ENCODE measurements around the gene SERPINB13. TPM values are rescaled to one million over a fixed set of nuclear protein-coding genes. Genes with fewer than 3 reads are reported as not detected.

The SERPINB13 gene, protein sequence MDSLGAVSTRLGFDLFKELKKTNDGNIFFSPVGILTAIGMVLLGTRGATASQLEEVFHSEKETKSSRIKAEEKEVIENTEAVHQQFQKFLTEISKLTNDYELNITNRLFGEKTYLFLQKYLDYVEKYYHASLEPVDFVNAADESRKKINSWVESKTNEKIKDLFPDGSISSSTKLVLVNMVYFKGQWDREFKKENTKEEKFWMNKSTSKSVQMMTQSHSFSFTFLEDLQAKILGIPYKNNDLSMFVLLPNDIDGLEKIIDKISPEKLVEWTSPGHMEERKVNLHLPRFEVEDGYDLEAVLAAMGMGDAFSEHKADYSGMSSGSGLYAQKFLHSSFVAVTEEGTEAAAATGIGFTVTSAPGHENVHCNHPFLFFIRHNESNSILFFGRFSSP
- total RNA-seq = not detected

DNA sequence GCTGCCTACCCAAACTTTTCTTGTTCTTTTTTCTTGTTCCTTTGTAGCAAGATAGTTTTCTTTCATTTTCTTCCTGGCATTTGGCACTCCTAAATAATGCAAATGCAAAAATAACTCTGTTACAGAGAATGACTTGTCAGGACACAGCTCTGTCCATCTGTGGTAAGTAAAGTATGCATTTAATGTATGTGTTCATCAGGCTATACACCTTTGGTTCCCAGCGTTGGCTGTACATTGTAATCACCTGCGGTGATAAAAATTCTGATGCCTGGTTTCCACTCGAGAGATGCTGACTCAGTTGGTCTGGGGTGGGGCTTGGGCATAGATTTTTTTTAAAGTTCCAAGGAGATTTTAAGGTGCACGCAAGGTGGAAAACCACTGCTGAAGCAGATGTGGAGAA, at the start of gene SERPINB13:
Gene SERPINB13 (plus strand): TSS at position 378 of the 400 bp plus-strand sequence. CDS start 1,325 bp downstream, outside the sequence.
- no peaks in the 10 kb centered on the region for H3K9me3 ChIP-seq (ENCODE audit: control insufficient read depth in 3 of 3, low read length in 3 of 3)

DNA sequence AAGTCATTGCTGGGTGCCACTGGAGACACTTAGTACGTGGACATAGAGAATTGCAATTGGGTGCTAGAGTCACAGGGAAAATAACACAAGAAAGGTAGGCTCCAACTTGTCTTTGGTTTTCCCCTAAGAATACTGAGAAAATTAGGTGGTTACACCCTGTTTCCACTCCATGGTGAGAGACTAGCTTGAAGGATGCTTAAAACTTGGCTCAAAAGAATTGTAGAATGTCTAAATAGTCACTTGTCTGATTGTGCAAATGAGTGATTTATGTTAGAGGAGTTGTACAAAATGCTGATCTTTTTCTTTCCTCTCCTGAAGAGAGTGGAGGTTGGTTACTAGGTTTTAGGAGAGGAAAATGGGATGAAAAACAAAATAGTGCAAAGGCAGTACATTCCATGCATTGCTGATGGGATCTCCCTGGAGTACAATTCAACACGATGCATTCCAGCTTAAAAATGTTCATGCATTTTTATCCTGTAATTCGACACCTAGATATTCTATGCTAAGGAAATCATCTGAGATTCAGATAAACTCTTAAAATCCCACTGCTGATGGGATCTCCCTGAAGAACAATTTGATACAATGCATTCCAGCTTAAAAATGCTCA, 47.1 kb upstream of the SERPINB13 start:
- Histone ChIP-seq H3K4me3 (ENCODE audit: low read length in 3 of 3) (no peak overlapping the region), H3K27ac (ENCODE audit: low read depth, low read length) (no peak overlapping the region), H3K9me3 (ENCODE audit: control insufficient read depth in 3 of 3, low read length in 3 of 3) (no peaks in the 10 kb centered on the region), H3K9ac (ENCODE audit: low read depth in 1 of 3, low read length in 3 of 3) (no peak overlapping the region), H3K36me3 (ENCODE audit: control insufficient read depth in 3 of 3, insufficient read depth in 3 of 3, low read length in 3 of 3) (no peaks in the 10 kb centered on the region), H3K4me1 (ENCODE audit: control insufficient read depth in 3 of 3, insufficient read depth in 3 of 3, low read length in 3 of 3) (no peaks in the 10 kb centered on the region), H3K27me3 (ENCODE audit: control insufficient read depth in 3 of 3, insufficient read depth in 3 of 3, low read length in 3 of 3) (no peaks in the 10 kb centered on the region)

More for the DNA sequence above, at the start of gene SERPINB13:
- no peaks in the 10 kb centered on the region for H3K4me1 ChIP-seq (ENCODE audit: control insufficient read depth in 3 of 3, insufficient read depth in 3 of 3, low read length in 3 of 3)
- H3K4me3 ChIP-seq (ENCODE audit: low read length in 3 of 3) = no peak within 1 kb of the TSS
- no peaks in the 10 kb centered on the region for H3K36me3 ChIP-seq (ENCODE audit: control insufficient read depth in 3 of 3, insufficient read depth in 3 of 3, low read length in 3 of 3)
- H3K27me3 ChIP-seq (ENCODE audit: control insufficient read depth in 3 of 3, insufficient read depth in 3 of 3, low read length in 3 of 3) = no peaks in the 10 kb centered on the region
- H3K9ac ChIP-seq (ENCODE audit: low read depth in 1 of 3, low read length in 3 of 3) = no peak within 1 kb of the TSS
- no peak within 1 kb of the TSS for H3K27ac ChIP-seq (ENCODE audit: low read depth, low read length)

DNA sequence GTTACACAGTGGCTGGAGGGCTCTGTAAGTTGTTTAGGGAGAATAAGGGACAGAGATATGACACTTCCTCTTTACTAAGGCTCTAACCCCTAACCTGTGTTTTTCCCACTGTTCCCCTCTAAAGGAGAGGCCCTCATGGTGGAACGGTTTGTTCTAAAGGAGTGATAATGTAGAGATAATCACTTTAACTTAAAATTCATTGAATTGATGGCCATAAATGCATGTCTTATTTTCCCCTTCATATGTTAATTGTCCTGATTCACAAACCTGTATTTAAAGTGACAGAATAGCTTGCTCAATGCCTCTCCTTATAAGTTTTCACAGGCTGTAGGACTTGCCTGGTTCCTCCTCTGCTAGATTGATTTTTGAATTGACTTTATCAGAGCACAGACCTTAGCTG, 45.1 kb upstream of the SERPINB13 start, which contains the start of gene SERPINB12:
Gene SERPINB12 (plus strand): TSS at position 301 of the 400 bp plus-strand sequence. CDS start 13,791 bp downstream, outside the sequence.
- no peaks in the 10 kb centered on the region for H3K4me1 ChIP-seq (ENCODE audit: control insufficient read depth in 3 of 3, insufficient read depth in 3 of 3, low read length in 3 of 3)
- H3K9ac ChIP-seq (ENCODE audit: low read depth in 1 of 3, low read length in 3 of 3) = no peak within 1 kb of the TSS
- H3K4me3 ChIP-seq (ENCODE audit: low read length in 3 of 3) = no peak within 1 kb of the TSS
- H3K27ac ChIP-seq (ENCODE audit: low read depth, low read length) = no peak within 1 kb of the TSS
- no peaks in the 10 kb centered on the region for H3K36me3 ChIP-seq (ENCODE audit: control insufficient read depth in 3 of 3, insufficient read depth in 3 of 3, low read length in 3 of 3)
- H3K9me3 ChIP-seq (ENCODE audit: control insufficient read depth in 3 of 3, low read length in 3 of 3) = no peaks in the 10 kb centered on the region
- no peaks in the 10 kb centered on the region for H3K27me3 ChIP-seq (ENCODE audit: control insufficient read depth in 3 of 3, insufficient read depth in 3 of 3, low read length in 3 of 3)

DNA sequence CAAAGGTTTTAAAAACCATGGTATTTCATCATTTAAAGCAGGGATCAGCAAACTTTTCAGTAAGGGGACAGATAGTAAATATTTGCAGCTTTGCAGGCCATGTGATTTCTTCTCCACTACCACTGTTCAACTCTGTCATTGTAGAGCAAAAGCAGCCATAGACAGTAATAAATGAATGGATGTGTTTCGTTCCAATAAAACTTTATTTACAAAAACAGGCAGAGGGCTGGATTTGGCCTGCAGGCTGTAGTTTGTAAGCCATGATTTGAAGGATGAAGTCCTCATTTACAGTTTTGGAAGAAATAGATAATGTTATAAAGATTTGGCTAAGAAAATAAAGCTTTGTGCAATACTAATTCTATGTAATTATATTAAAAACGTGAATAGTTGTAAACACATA, 43.1 kb upstream of the SERPINB13 start:
- no peaks in the 10 kb centered on the region for H3K27me3 ChIP-seq (ENCODE audit: control insufficient read depth in 3 of 3, insufficient read depth in 3 of 3, low read length in 3 of 3)
- no peaks in the 10 kb centered on the region for H3K4me1 ChIP-seq (ENCODE audit: control insufficient read depth in 3 of 3, insufficient read depth in 3 of 3, low read length in 3 of 3)
- no peak overlapping the region for H3K27ac ChIP-seq (ENCODE audit: low read depth, low read length)
- H3K9ac ChIP-seq (ENCODE audit: low read depth in 1 of 3, low read length in 3 of 3) = no peak overlapping the region
- H3K36me3 ChIP-seq (ENCODE audit: control insufficient read depth in 3 of 3, insufficient read depth in 3 of 3, low read length in 3 of 3) = no peaks in the 10 kb centered on the region
- no peak overlapping the region for H3K4me3 ChIP-seq (ENCODE audit: low read length in 3 of 3)
- H3K9me3 ChIP-seq (ENCODE audit: control insufficient read depth in 3 of 3, low read length in 3 of 3) = no peaks in the 10 kb centered on the region

DNA sequence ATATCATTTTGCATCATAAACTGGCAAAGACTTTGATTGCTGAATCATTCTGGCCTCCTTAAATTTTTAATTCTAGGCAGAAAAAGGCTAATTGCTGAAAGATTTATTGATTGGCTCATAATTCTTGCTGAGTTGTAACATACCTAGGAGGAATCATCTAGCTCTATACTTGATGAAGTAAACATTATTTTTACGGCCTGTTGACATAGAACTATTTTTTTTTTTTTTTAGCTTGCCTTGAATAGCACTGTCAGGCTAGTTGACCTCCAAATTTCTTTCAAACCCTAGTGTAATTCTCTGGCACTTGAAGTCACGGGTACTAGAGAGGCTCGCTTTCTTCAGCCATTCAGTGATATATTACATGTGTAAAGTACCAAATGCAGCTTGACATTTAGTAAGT, 42.1 kb upstream of the SERPINB13 start:
- Histone ChIP-seq H3K4me3 (ENCODE audit: low read length in 3 of 3) (no peak overlapping the region), H3K36me3 (ENCODE audit: control insufficient read depth in 3 of 3, insufficient read depth in 3 of 3, low read length in 3 of 3) (no peaks in the 10 kb centered on the region), H3K27ac (ENCODE audit: low read depth, low read length) (no peak overlapping the region), H3K9ac (ENCODE audit: low read depth in 1 of 3, low read length in 3 of 3) (no peak overlapping the region), H3K9me3 (ENCODE audit: control insufficient read depth in 3 of 3, low read length in 3 of 3) (no peaks in the 10 kb centered on the region), H3K27me3 (ENCODE audit: control insufficient read depth in 3 of 3, insufficient read depth in 3 of 3, low read length in 3 of 3) (no peaks in the 10 kb centered on the region), H3K4me1 (ENCODE audit: control insufficient read depth in 3 of 3, insufficient read depth in 3 of 3, low read length in 3 of 3) (no peaks in the 10 kb centered on the region)

DNA sequence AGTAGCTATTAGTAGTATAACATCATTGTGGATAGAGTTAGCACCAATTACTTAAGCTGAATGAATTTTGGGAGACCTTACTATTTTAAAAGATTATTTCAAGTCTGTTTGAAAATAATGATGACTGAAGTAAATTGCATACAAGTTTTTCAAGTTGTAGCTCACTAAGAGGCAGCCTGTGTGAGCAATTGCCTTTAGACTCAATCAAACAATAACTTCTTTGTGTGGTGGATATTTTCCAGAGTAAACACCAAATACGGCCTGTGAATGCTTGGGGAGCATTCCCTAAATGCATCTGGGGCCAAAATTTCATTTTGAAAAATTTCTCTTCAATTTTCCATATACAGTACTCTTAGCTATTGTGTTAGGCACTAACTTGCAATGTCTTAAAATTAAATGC, 37.1 kb upstream of the SERPINB13 start:
- Histone ChIP-seq H3K9me3 (ENCODE audit: control insufficient read depth in 3 of 3, low read length in 3 of 3) (no peaks in the 10 kb centered on the region), H3K4me1 (ENCODE audit: control insufficient read depth in 3 of 3, insufficient read depth in 3 of 3, low read length in 3 of 3) (peaks cover 0 to 15% (median 3%) of the 10 kb centered on the region in 3 donors), H3K27ac (ENCODE audit: low read depth, low read length) (no peak overlapping the region), H3K9ac (ENCODE audit: low read depth in 1 of 3, low read length in 3 of 3) (no peak overlapping the region), H3K27me3 (ENCODE audit: control insufficient read depth in 3 of 3, insufficient read depth in 3 of 3, low read length in 3 of 3) (no peaks in the 10 kb centered on the region), H3K4me3 (ENCODE audit: low read length in 3 of 3) (no peak overlapping the region), H3K36me3 (ENCODE audit: control insufficient read depth in 3 of 3, insufficient read depth in 3 of 3, low read length in 3 of 3) (no peaks in the 10 kb centered on the region)

DNA sequence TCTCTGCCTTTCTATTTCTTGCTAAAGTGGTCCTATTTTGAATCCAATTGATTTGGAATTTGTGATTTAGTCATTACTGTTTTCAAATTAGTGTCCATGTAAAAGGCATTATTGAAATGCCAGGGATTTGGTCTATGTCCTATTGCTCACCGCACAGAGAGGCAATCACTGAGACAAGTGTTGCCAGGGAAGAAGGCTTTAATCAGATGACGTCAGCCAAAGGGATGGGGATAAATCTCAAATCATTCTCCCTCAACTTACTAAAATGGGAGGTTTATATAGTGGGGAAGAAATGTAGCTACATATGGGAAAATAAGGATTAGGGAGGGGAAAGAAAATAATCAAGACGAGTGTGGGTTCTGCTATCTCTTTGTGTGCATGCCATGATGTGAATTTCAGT, 35.4 kb upstream of the SERPINB13 start:
- H3K4me3 ChIP-seq (ENCODE audit: low read length in 3 of 3) = no peak overlapping the region
- peaks cover 0 to 15% (median 3%) of the 10 kb centered on the region in 3 donors for H3K4me1 ChIP-seq (ENCODE audit: control insufficient read depth in 3 of 3, insufficient read depth in 3 of 3, low read length in 3 of 3)
- H3K9me3 ChIP-seq (ENCODE audit: control insufficient read depth in 3 of 3, low read length in 3 of 3) = no peaks in the 10 kb centered on the region
- no peak overlapping the region for H3K27ac ChIP-seq (ENCODE audit: low read depth, low read length)
- no peaks in the 10 kb centered on the region for H3K27me3 ChIP-seq (ENCODE audit: control insufficient read depth in 3 of 3, insufficient read depth in 3 of 3, low read length in 3 of 3)
- H3K36me3 ChIP-seq (ENCODE audit: control insufficient read depth in 3 of 3, insufficient read depth in 3 of 3, low read length in 3 of 3) = no peaks in the 10 kb centered on the region
- H3K9ac ChIP-seq (ENCODE audit: low read depth in 1 of 3, low read length in 3 of 3) = no peak overlapping the region

DNA sequence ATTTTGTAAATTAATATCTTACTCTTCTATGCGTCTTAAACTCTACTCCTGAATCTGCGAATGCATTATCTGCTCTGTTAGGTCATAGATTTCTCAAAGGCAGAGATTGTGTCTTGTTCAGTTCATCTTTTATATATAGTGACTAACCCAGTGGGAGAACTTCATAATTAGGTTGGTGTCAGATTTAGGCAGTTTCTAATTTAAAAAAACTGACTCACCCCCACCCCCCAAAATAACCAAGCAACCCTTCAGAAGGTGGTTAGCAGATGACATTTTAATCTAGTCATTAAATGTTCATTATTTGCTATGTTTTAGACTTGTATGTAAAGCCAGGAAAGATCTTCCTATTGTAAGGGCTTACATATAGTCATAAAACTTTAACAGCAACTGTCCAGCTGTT, 34.6 kb upstream of the SERPINB13 start:
- no peaks in the 10 kb centered on the region for H3K27me3 ChIP-seq (ENCODE audit: control insufficient read depth in 3 of 3, insufficient read depth in 3 of 3, low read length in 3 of 3)
- no peak overlapping the region for H3K9ac ChIP-seq (ENCODE audit: low read depth in 1 of 3, low read length in 3 of 3)
- no peaks in the 10 kb centered on the region for H3K9me3 ChIP-seq (ENCODE audit: control insufficient read depth in 3 of 3, low read length in 3 of 3)
- no peak overlapping the region for H3K27ac ChIP-seq (ENCODE audit: low read depth, low read length)
- H3K4me3 ChIP-seq (ENCODE audit: low read length in 3 of 3) = peak overlapping the region in 1 of 3 donors; percentile 33
- peaks cover 0 to 15% (median 3%) of the 10 kb centered on the region in 3 donors for H3K4me1 ChIP-seq (ENCODE audit: control insufficient read depth in 3 of 3, insufficient read depth in 3 of 3, low read length in 3 of 3)
- H3K36me3 ChIP-seq (ENCODE audit: control insufficient read depth in 3 of 3, insufficient read depth in 3 of 3, low read length in 3 of 3) = no peaks in the 10 kb centered on the region

DNA sequence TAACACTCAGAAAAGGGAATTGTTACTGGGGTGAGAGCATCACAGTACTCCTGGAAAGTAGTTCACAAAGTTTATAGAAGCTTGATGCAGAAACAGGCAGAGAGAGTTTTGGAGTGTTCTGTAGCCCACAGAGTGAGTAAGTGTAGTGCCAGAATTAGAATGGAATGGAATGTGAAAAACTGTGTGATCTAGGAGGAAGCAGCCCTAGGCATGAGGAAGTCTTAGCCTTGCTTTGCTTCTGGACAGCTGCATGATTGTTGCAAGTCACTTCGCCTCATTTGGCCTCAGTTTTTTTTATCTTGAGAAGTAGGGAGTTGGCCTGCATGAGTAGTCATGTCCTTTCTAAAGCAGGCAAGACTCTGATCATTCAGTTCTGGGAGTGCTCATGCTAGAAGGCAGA, 34.1 kb upstream of the SERPINB13 start:
- H3K4me3 ChIP-seq (ENCODE audit: low read length in 3 of 3) = peak overlapping the region in 1 of 3 donors; percentile 33
- H3K27ac ChIP-seq (ENCODE audit: low read depth, low read length) = no peak overlapping the region
- no peaks in the 10 kb centered on the region for H3K9me3 ChIP-seq (ENCODE audit: control insufficient read depth in 3 of 3, low read length in 3 of 3)
- peaks cover 0 to 15% (median 3%) of the 10 kb centered on the region in 3 donors for H3K4me1 ChIP-seq (ENCODE audit: control insufficient read depth in 3 of 3, insufficient read depth in 3 of 3, low read length in 3 of 3)
- H3K36me3 ChIP-seq (ENCODE audit: control insufficient read depth in 3 of 3, insufficient read depth in 3 of 3, low read length in 3 of 3) = no peaks in the 10 kb centered on the region
- H3K27me3 ChIP-seq (ENCODE audit: control insufficient read depth in 3 of 3, insufficient read depth in 3 of 3, low read length in 3 of 3) = no peaks in the 10 kb centered on the region
- H3K9ac ChIP-seq (ENCODE audit: low read depth in 1 of 3, low read length in 3 of 3) = no peak overlapping the region

All from skeletal muscle tissue (tissue), 4 donors.